T47D (cell line): Measurements from ENCODE around the gene DGKD.

Source experiments
- DNase-seq, 2 experiments: peaks; one replicate each; pipeline versions ENCODE4 v3.0.0 to v3.0.0-alpha.2; 2011 to 2012; ENCODE audit warnings: low read depth in 1 of 2, low spot score in 1 of 2
- JUND ChIP-seq: IDR thresholded peaks from 2 replicates; pipeline ENCODE4 v1.6.1; 2012; ENCODE audit warnings: low read depth
- in situ Hi-C: cut with HindIII; loops from 2 replicates; pipeline ENCODE4 v1.10.0; 2016; ENCODE audit warnings: low sequenced_read_pairs, low pct_unique_long_range_greater_than_20kb

Gene DGKD

DNA sequence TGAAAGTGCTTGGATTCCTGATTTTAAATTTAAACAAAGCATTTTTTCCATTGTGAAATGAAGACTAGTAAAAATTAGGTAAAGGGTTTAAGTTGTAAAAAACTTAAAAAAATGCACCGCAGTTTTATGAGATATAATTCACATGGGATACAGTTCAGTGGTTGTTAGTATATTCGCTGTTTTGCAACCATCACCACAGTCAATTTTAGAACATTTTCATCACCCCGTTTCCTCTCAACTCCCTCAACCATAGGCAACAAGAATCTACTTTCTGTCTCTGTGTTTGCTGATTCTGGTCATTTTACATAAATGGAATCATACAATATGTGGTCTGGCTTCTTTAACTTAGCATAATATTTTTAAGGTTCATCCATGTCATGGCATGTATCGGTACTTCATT lies 4.0 kb downstream of the DGKD start:
- no peak for TF ChIP-seq JUND
- DNase-seq = no peak
- in situ Hi-C loops = no loop called here

GRCh38 chr2:233358947-233359346 lies 4.7 kb downstream of the DGKD start:
- no peak for TF ChIP-seq JUND
- in situ Hi-C loops = no loop called here
- no peak for DNase-seq

- TF ChIP-seq JUND = no peak
- no peak for DNase-seq
- in situ Hi-C loops = no loop called here
These were observed 5.5 kb downstream of the DGKD start for GRCh38 chr2:233359823-233360222.

DNA sequence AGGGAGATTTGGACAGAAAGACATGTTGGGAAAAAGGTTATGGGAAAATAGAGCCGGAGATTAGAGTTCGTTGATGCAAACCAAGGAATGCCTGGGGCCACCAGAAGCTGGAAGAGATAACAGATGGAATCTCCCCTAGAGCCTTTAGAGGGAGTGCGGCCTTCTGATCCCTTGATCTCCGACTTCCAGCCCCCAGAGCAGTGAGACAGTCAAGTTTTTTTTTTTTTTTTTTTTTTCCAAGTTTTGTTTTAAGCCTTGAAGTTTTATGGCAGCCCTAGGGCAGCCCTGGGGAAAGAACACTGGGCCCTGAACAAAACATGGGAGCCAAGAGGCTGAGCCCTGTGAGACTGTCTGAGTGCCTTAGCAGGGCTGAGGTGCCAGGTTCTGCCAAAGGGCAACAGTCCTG lies 6.5 kb downstream of the DGKD start:
- DNase-seq = no peak
- in situ Hi-C loops = no loop called here
- TF ChIP-seq JUND = no peak

GRCh38 chr2:233361297-233361696 lies 7.0 kb downstream of the DGKD start:
- TF ChIP-seq JUND = no peak
- DNase-seq = no peak
- in situ Hi-C loops = no loop called here

- in situ Hi-C loops = no loop called here
- DNase-seq = no peak
- no peak for TF ChIP-seq JUND
These were observed 8.4 kb downstream of the DGKD start for GRCh38 chr2:233362742-233363141.

- no peak for DNase-seq
- in situ Hi-C loops = no loop called here
- no peak for TF ChIP-seq JUND
These were observed 9.5 kb downstream of the DGKD start for GRCh38 chr2:233363744-233364235.

DNA sequence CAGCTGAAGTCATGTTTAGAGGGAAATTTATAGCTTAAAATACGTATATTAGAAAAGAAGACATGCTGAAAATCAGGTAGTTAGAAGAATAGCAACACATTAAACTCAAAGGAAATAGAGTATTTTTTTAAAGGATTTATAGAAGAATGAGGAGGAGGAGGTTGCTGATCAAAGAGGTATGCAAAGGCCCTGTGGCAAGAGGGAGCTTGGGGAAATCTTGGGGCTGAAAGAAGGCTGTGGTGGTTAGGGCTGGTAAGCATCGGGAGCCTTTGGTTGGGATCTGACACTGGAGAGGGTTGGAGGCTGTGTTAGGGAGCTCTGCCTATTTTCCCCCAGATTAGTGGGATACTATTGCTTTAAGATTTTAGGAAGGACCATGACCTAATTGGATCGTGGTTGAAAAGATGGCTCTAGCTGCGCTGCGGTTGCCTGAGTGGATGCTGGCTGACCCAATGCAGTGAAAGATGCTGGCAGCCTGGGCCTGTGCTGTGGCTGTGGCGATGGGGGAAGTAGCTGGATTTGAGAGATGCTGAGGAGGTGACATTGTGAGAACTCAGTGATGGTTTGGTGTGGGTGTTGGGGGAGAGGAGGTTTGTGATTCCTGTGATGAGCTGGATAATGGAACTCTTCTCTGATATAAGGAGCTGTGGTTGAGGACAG lies 11.7 kb downstream of the DGKD start:
- in situ Hi-C loops = no loop called here
- no peak for TF ChIP-seq JUND
- DNase-seq = no peak

- TF ChIP-seq JUND = no peak
- DNase-seq = no peak
- in situ Hi-C loops = no loop called here
These were observed 13.3 kb downstream of the DGKD start for GRCh38 chr2:233367586-233367985.

DNA sequence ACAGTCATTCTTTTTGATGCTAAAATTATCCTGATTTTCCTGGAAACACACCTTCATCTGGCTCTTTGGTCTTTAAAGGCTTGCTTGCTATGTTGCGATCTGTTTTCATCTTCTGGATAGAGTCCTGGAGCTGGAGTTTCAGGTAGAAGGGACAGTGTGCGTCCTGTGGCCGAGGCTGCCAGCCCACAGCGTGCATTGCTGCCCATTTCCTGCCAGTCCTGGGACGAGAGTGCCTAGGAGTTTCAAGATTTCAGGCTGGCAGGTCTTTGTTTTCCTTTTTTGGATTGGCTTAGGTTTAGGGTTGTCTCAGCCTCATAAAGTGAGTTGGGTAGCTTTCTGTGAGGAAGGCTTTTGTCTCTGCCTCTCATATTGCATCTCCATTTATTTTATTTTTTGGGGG lies 14.5 kb downstream of the DGKD start:
- in situ Hi-C loops = no loop called here
- no peak for TF ChIP-seq JUND
- no peak for DNase-seq

DNA sequence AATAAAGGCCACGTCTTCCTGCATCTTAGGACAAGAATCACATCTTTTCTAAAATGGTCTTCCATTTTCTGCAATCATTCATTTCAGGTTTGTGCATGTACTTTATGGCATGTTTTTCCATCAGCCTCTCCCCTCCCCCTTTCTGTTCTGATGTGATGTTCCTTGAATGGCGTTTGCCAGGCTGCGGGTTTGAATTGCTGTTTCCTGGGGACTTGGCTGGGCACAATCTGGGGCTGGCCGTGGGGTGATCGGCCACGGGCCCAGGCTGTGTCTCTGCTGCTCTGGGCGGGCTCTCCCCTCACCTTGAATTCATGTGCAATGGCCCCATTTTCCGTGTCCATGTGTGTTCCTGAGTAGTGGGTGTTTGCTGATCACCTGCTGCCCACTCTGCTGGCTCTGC lies 15.2 kb downstream of the DGKD start:
- no peak for DNase-seq
- in situ Hi-C loops = no loop called here
- no peak for TF ChIP-seq JUND

GRCh38 chr2:233369897-233370685 lies 15.8 kb downstream of the DGKD start:
- in situ Hi-C loops = no loop called here
- DNase-seq = no peak
- no peak for TF ChIP-seq JUND

GRCh38 chr2:233371641-233372040 lies 17.3 kb downstream of the DGKD start:
- in situ Hi-C loops = no loop called here
- DNase-seq = no peak
- no peak for TF ChIP-seq JUND
